GDM1 (cell line): Measurements from ENCODE around the gene SLAMF6.

ENCODE experiments used
- DNase-seq: peaks from one replicate; lab custom pipeline; 2025; lab: John Stamatoyannopoulos, UW

The SLAMF6 gene

DNA sequence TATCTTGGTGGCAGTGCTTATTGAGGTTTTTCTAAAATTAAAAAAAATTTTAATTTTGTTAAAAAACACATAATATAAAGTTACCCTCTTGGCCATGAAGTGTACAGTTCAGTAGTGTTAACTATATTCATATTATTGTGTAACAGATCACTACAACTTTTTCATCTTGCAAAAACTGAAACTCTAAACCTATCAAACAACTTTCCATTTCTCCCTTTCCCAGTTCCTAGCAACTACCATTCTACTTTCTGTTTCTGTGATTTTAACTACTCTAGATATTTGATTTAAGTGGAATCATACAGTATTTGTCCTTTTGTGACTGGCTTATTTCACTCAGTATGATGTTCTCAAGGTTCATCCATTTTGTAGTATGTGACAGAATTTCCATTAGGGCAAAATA is 55.5 kb downstream of the SLAMF6 start:
- no peak for DNase-seq

DNA sequence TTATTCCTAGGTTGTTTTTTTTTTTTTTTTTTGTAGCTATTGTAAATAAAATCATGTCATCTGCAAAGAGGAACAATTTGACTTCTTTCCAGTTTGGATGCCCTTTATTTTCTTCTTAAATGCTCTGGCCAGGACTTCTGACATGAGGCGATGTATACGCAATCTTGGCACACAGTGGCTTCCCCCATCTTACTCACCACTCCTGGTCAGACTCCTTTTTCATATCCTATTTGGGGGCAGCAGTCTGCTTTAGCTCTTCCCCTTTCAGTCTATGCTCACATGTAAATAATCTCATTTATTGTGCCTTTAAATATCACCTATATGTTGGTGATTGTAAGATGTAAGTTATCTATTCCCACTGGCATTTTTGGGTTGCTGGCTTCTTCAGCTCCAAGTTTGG is 56.1 kb downstream of the SLAMF6 start:
- no peak for DNase-seq

DNA sequence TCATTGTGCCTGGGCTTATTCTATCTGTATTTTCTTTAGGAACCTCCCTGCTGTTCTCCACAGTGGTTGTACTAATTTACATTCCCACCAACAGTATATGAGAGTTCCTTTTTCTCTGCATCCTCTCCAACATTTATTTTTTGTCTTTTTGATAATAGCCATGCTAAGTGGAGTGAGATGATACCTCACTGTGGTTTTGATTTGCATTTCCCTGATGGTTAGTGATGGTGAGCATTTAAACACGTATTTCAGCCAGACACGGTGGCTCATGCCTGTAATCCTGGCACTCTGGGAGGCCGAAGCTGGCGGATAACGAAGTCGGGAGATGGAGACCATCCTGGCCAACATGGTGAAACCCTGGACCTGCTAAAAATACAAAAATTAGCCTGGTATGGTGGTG is 57.9 kb downstream of the SLAMF6 start:
- DNase-seq = no peak

DNA sequence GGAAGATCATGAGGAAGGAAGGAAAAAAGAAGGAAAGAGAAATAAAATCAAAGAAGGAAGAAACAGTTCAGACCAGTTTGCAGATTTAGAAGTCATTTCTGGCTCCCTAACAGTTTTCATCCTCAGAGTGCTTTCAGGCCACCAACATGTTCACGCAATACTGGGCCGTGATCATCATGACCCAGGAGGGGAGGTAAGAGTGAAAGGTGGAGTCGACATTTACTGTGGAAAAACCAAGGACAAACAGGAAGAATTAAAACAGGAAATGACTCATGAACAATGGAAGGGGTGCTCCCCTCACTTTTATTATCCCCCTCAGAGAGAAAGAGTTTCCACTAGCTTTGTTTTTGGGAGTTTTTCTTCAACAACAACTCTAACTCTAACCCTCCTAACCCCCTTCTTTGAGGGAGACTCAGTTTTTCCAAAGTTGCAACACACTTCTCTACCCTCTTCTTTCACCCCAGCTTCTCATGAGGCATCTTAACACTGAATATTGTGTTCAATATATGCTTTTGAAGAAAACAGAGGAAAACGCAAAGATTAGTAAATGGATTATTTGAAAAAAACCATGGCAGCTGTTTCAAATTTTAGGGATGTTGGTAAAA is 62.3 kb downstream of the SLAMF6 start:
- DNase-seq = no peak

DNA sequence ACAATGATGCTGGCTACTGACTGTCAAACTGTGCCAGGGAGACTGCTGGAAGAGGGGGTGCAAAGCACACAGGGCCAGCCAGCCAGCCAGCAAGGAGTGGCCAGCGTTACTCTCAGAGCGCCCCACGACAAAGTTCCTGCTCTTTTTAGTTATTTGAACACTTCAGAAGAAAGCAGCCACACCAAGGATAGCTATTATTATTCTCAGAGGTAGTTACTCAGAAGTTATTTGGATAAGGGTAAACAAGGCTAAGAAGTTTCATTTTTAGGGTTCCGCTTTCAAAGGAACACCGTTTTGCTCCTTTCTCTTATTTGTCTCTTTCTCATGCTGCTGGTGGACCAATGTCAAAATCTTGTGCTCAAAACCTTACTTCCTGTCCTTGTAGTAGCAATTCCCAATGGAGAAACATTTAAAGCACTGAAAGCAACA is 62.8 kb downstream of the SLAMF6 start:
- DNase-seq = no peak

DNA sequence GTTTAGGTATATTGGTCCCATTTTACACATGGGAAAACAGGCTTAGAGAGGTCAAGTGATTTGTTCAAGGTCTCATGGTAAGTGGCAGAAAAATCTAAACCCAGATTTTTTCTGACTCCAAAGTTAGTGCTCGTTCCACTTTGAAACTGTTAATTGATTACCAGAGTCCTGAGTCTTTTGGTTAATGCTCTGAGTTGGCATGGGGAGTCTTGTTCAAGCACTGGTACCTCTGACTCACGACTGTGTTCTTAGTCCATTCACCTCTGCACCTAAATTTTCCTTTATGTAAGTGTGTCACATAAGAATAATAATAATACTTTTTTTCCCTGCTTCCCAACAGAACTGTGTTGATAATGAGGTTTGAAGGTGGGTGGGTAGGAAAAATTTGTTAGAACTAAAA is 63.4 kb downstream of the SLAMF6 start:
- DNase-seq = no peak

DNA sequence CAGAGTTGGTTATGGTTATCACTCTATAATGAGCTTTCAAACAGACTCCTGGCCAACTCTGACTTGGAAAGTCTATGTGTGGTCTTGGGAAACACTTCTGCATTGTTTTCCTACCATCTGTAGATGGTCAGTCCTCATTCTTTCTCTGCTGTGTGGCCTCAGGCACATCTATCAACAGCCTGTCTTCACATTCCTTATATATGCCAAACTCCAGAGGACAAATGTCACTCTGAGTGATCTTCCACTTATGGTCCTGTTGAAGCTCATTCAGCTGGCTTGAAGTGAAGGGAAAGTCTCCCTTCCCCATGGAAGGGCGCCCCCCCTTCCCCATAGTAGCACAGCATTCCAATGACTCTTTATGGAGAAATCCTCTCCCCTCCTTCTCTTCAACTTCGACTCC is 64.0 kb downstream of the SLAMF6 start:
- DNase-seq = no peak

DNA sequence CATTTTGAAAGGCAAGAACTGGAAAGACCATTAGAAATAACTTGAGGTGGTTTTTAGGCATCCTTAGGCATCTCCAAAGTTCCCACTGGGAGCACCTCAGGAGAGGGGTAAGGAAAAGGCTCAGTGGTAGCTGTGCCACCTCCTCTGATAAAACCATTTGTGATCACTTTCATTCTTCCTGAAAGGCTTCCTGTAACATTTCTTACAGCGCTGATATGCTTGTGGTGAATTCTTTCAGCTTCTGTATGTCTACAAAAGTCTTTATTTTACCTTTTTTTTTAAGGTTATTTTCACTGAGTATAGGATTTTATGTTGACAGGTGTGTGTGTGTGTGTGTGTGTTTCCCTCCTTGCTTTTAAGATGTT is 67.9 kb downstream of the SLAMF6 start:
- no peak for DNase-seq

DNA sequence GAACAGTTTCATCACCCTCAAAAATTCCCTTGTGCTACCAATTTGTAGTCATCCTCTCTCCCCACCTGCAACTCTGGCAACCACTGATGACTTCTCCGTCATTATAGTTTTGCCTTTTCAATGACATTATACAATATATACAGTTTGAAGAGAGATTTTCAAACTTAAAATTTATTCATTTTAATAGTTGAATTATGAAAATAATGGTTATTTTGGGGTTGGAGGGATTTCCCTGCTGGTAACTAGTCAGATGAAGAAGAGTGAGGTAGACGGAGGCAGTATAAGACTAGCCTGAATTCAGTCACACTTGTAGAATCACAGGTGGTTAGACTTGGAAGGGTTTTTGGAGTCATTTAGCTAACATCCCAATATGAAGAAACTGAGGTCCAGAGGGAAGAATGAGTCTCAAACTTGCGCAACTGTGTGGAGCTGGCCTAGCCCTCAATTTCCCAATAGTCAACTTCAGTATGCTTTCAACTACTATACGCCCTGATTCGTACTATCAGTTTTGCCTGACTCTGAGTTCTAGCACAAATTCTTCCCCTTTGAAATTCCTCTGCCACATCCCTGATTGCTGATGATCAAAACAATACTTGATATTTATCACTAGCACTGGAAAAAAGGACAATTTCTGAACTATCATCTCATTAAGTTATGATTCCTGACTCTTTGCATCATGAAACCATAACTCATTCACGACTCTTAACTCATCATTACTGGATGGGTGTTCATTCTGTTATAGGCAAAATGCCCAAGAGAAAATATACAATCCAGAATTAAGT is 68.5 kb downstream of the SLAMF6 start:
- DNase-seq = no peak

DNA sequence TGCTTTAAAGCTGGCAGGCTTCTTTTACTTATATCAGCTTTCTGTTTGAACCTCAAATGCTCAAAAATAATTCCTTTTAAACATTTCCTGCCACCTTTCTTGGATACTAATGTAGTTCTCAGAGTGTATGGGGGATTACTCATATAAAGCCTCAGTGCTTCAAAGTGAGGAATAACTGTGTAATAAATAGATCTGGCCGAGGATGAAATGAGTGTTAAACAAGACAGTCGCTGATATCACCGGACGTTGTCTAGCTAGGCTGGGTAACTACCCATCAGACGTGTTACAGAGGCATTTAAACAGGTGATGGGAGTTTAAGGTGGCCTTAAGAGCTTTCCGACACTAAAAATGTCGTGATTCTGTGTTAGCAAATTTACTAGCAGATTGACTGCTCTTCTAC is 69.6 kb downstream of the SLAMF6 start:
- DNase-seq = no peak

DNA sequence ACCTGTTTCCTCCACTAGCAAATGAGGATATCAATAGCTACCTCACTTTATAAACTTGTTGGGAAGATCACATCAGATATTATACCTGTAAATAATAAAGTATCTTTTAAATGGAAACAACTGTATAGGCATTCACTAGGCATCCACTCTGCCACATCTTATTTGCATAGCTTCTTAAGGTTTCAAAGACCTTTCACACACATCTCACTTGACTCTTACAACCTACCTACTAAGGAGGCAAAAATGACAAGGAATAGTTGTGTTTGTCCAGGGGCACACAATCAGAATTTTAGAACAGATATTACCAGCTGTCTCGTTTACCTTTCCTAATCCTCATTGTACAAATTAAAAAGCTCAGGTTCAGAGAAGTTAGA is 71.2 kb downstream of the SLAMF6 start:
- DNase-seq = no peak

DNA sequence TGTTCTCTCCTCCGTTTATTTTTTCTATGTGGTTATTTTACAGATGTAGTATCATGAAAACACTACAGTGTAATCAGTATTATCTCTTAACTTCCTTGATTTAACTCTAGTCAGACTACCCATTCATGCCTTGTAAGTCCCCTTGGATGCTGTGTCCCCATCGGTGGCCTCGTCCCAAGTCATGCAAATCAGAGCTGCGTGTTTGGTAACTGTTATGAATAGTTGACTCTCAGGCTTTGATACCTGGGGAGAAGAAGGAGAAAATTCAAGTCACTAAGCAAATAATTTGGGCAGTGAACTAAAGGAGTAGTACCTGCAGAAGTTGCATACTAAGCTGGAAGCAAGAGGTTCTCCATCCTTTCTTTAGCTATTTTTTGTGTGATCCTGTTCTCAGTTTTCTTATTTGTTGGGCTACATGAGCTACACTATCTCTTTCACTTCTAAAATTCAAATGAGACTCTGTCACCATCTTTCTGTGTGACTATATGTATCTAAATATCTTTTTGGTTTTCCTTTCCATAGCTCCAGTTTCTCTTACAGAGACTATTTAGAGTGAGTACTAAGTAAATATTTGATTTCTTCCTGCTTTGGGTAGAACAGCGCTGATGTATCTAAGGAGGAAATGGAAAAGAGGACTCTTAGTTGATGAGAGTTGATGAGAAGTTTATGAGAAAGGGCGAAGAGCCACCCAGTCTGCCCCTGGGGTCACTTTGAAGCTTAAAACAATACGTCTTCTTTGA is 71.8 kb downstream of the SLAMF6 start:
- no peak for DNase-seq

DNA sequence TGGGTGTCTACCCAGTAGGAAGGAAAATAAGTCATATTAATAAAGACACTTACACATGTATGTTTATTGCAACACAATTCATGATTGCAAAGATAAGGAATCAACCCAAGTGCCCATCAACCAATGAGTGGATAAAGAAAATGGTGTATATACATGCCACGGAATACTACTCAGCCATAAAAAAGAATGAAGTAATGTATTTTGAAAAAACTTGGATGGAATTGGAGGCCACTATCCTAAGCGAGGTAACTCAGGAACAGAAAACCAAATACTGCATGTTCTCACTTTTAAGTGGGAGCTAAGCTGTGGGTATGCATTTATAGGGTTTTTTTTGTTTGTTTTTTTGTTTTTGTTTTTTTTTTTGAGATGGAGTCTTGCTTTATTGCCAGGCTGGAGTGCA is 73.6 kb downstream of the SLAMF6 start:
- no peak for DNase-seq

DNA sequence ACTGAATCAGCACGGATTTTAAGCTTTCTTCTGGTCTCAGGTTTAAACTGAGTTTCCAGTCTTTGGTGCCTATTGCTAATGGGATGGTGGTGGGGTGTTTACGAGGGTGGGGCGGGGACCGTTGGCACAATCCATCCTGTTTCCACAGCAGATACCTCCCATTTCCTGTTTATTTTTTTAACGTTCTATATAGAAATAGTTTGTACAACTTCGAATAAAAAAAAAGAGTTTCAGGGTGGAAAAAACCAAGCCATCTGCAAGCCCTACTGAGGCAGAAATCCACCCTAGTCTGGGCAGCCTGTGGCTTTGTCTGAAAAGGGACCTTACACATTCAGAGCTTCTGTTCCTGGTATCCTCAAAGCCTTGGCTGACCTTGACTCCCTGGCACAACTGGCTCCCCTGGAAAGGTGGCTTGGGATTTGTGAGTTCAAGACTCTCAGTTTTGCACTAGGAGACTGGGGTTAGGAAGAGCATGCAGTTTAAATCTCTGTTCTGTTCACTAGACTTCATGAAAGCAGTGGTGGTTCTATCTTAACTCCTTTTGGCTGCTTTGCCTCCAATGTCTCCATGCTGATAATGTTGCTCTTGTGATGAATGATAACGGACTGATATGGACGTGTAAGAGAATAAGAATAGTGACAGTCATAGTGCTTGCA is 76.0 kb downstream of the SLAMF6 start:
- DNase-seq = no peak

DNA sequence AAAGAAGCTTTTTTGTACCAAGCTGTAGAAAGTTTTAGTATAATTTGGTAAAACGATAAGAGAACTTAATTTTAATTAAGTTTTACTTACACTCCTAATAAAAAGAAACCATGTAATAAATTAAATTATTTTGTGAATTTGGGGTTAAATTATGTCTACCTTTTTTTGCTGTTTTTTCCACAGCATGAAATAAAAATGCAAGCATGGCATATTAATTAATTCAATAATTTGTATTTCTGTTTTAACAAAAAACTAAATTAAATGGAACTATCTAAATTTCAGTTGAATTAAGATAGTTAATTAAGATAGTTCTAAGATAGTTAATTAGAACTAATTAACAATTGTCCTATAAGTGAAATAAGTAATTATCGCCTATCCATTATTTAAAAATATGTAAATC is 83.3 kb downstream of the SLAMF6 start:
- no peak for DNase-seq

DNA sequence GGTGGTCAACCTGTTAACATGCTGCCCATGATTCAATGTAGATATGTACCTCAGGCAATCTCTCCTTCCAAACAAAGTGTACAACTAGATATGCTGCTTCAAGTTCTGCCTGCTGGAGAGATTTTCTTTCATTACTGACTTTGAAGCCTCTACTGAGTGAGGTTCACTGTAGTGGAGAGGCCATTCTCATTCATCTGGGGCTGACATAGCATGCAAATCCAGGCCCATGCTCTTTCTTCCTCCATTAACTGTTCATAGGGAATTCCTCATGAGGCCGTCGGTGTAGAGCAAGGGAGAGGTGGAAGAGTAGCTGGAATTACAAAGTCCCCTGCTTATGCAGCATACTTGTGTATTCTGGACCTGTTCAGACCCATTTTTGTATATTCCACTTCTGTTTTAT is 84.1 kb downstream of the SLAMF6 start:
- DNase-seq = no peak

DNA sequence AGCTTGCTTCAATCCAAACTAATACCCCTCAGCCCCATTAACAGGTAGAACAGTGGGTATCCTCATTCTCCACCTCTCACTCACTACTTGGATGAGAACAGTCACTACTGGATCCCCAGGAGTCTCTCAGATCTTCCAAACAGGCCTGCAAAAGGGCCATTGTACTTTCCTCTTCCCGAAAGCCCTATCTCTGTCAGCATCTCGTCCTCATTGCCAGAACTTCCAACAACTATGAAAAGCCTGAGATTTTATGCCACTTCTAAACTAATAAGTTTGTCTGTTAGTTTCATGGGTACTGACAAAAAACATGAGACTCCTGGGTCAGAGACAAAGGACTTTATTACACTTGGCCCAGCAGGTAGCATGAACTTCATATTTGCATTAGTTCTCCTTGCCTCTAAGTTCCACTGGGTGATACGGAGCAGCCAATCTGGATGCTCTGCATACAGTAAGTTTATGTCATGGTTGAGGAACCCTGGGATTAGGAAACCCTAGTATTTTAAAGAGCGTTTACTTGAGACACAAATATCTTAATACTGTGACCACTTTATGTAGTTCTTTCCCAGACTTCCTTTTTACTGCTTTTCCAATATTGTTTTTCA is 84.6 kb downstream of the SLAMF6 start:
- DNase-seq = no peak

DNA sequence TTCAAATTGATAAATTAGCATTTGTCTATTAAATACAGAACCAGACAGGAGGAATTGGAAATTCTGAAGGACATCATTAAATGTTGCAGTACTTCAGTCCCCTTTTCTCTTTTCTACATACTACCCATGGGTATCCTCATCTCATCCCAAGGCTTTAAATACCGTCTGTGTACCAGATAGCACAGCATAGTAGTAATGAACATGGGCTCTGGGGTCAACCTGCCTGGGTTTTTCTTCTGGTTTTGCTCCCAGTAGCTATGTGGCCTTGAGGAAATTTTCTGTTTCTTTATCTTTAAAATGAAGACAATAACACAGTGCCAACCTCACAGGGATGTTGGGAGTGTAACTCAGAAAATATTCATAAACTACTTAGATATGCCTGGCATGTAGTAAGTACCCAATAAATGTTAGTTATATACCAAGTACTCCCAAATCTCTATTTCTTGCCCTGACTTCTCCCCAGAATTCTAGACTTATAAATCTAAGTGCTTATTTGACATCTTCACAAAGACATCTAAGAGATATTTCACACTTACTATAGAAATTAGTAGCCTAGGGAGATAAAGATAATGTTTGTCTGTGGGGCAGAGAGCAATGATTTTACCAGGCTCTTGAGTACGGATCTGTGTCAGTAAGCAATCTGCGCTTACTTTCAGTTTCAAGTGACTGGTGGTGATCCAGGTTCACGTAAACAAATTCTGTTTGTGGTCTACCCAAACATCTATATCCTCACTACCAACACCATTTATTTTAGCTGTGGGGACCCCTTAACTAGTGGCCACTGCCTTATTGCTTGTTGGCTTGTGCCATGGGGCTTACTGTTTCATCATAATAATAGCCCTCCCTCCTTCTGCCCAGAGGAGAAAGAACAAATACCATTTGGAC is 85.4 kb downstream of the SLAMF6 start:
- DNase-seq = no peak

DNA sequence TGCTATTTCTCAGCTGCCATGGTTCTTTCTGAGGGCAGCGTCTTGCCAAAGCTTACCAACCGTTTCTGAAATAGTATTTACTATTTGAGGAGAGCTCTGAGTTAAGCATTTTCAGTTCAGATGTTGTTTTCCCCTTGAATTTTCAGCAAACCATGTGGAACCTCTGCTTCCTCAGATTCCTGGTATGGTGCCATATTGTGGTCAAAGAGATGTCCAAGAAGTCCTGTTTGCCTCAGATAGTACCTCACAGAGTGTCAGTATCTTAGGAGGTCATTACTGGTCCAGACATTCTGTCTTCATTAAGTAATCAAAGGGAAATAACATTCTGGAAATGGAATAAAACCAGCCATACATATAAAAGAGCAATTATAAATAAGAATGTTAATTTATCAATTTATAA is 86.1 kb downstream of the SLAMF6 start:
- no peak for DNase-seq
